ENCODE measurements around the gene TM4SF4.

TM4SF4 gene

DNA sequence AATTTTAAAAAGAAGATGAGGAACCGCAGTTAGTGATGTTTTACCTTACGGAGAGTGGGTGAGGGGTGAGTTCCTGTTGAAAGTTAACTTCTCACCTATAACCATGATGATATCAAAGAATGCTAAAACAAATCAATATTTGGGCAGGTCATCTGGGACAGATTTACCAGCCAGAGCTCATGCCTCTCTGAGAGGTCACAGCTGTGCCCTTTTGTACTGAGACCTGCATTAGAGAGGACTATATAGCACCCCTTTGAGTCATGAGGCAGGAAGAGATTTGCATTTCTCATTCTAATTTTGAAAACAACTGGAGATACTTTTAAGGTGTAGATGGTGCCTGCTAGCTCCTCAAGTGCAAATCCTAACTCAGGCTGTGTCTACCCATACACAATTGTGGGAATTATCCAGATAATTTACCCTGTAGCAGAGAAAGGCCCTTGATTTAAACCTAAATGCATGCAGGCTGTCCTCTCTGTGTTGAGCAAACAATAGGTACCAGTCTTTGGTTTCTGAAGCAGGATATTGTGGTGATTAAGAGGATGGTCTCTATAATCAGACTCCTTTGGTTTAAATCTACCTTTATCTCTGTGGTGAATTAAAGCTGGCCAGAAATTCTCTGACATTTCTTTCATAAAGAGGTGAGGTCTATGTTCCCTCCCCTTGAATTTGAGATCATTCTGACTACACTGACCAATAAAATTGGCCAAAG, 5.8 kb upstream of the TM4SF4 start:
- H3K27me3 ChIP-seq (ENCODE audit: insufficient read depth, low read length): no peaks in the 10 kb centered on the region
- H3K14ac ChIP-seq (ENCODE audit: low read length): no peak overlapping the region
- H2BK12ac ChIP-seq (ENCODE audit: low read length): no peak overlapping the region
- no peak overlapping the region for H4K12ac ChIP-seq (ENCODE audit: low read depth, low read length)
- H2BK5ac ChIP-seq (ENCODE audit: low read depth, low read length, poor library complexity): no peak overlapping the region
- H3K27ac ChIP-seq (ENCODE audit: low read depth, low read length): no peak overlapping the region
- H3K36me3 ChIP-seq (ENCODE audit: control insufficient read depth in 1 of 2, insufficient read depth in 2 of 2, low read length in 2 of 2): no peaks in the 10 kb centered on the region
- no peak overlapping the region for H3K4me2 ChIP-seq (ENCODE audit: low read length)
- H3K9ac ChIP-seq (ENCODE audit: low read length): no peak overlapping the region
- H2AK5ac ChIP-seq (ENCODE audit: low read length): no peak overlapping the region
- H2AFZ ChIP-seq (ENCODE audit: insufficient read depth, low read length, poor library complexity): no peak overlapping the region
- no peak overlapping the region for H2BK120ac ChIP-seq (ENCODE audit: insufficient read depth, low read length, poor library complexity)
- no peaks in the 10 kb centered on the region for H3K79me1 ChIP-seq (ENCODE audit: low read length)
- no peak overlapping the region for H4K8ac ChIP-seq (ENCODE audit: low read depth, low read length)
- WGBS (ENCODE audit: extremely low coverage, insufficient coverage, insufficient read length): no CpG with 5 or more reads among the region's 2 CpGs
- no peak overlapping the region for H3K23ac ChIP-seq (ENCODE audit: low read length)
- no peak overlapping the region for H3K18ac ChIP-seq (ENCODE audit: low read length)
- H3K4me1 ChIP-seq (ENCODE audit: control insufficient read depth in 1 of 2, insufficient read depth in 2 of 2, low read length in 2 of 2): peaks cover 3% of the 10 kb centered on the region in 2 experiments
- no peaks in the 10 kb centered on the region for H3K79me2 ChIP-seq (ENCODE audit: control insufficient read depth, insufficient read depth, low read length, poor library complexity)
- H3K4ac ChIP-seq (ENCODE audit: low read depth, low read length): no peak overlapping the region
- no peak overlapping the region for H3K4me3 ChIP-seq (ENCODE audit: low read depth, low read length)
- H3K9me3 ChIP-seq (ENCODE audit: insufficient read depth, low read depth, low read length): peaks cover 6% of the 10 kb centered on the region
- no peak overlapping the region for H4K91ac ChIP-seq (ENCODE audit: low read depth, low read length)
- DNase-seq: no peak

DNA sequence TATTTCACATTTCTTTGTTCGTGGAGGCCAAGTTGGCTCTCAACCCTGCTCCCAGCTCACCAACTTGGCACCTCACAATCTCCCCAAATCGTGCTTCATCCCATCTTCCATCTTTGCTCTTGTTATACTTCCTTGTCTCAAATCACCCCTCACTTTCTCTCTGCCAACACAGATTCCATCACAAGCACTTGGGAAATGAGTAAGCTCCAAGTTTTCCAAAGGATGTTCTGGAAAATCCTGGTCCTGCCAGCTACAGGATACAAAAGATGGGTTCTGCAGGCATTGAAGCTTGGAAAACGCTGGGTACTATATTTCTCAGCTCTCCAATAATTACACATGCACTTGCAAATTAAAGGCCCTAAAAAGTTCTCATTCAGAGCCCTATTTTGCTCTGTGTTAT, 4.1 kb upstream of the TM4SF4 start:
- no peak overlapping the region for H3K14ac ChIP-seq (ENCODE audit: low read length)
- WGBS (ENCODE audit: extremely low coverage, insufficient coverage, insufficient read length): no CpG with 5 or more reads among the region's 3 CpGs

DNA sequence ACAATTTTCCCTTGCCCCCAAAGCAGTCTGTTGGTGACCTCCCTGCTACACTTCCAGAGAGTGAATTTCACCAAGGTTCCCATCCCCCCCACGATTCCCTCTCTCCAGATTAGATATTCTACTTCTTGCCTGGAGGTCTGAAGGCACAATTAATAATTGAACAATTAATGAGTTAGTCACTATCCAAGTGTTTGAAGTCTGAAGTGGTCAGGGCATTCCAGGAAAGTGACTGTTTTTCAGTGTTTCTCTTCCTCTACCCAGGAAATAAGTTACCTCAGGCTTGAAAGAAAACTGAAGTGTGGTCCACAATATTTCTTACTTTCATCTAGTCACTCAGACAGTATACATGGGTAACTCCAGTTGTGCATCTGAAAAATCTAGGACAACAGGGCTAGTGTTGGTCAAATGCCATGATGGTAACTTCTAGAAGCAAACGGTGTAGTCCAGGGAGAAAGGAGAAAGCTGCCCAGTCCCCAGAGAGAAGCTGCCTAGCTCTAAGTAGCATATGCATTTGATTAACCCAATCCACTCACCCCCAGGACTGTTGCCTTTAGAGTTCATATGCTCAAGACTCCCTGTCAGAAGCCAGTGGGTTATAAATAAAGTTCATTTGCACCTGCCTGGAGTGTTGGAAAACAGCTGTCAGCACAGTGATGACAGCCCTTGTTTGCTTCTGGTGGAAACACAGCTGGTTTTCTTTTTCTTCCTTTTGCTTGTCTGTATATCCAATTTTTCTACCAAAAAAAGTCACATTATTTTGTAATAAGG, 2.3 kb upstream of the TM4SF4 start:
- no peak overlapping the region for H3K4me2 ChIP-seq (ENCODE audit: low read length)
- no peaks in the 10 kb centered on the region for H3K79me1 ChIP-seq (ENCODE audit: low read length)
- no peak overlapping the region for H3K23ac ChIP-seq (ENCODE audit: low read length)
- H3K4me3 ChIP-seq (ENCODE audit: low read depth, low read length): no peak overlapping the region
- no peaks in the 10 kb centered on the region for H3K79me2 ChIP-seq (ENCODE audit: control insufficient read depth, insufficient read depth, low read length, poor library complexity)
- no peak overlapping the region for H4K12ac ChIP-seq (ENCODE audit: low read depth, low read length)
- DNase-seq: no peak
- no peak overlapping the region for H4K8ac ChIP-seq (ENCODE audit: low read depth, low read length)
- H3K36me3 ChIP-seq (ENCODE audit: control insufficient read depth in 1 of 2, insufficient read depth in 2 of 2, low read length in 2 of 2): no peaks in the 10 kb centered on the region
- H2BK5ac ChIP-seq (ENCODE audit: low read depth, low read length, poor library complexity): no peak overlapping the region
- H4K91ac ChIP-seq (ENCODE audit: low read depth, low read length): no peak overlapping the region
- no peak overlapping the region for H3K18ac ChIP-seq (ENCODE audit: low read length)
- no peaks in the 10 kb centered on the region for H3K27me3 ChIP-seq (ENCODE audit: insufficient read depth, low read length)
- H2BK12ac ChIP-seq (ENCODE audit: low read length): no peak overlapping the region
- no peaks in the 10 kb centered on the region for H3K9me3 ChIP-seq (ENCODE audit: insufficient read depth, low read depth, low read length)
- no peak overlapping the region for H2AK5ac ChIP-seq (ENCODE audit: low read length)
- no peak overlapping the region for H2AFZ ChIP-seq (ENCODE audit: insufficient read depth, low read length, poor library complexity)
- H2BK120ac ChIP-seq (ENCODE audit: insufficient read depth, low read length, poor library complexity): no peak overlapping the region
- no peak overlapping the region for H3K4ac ChIP-seq (ENCODE audit: low read depth, low read length)
- H3K27ac ChIP-seq (ENCODE audit: low read depth, low read length): no peak overlapping the region
- H3K9ac ChIP-seq (ENCODE audit: low read length): no peak overlapping the region
- WGBS (ENCODE audit: extremely low coverage, insufficient coverage, insufficient read length): no CpG with 5 or more reads among the region's 2 CpGs
- no peak overlapping the region for H3K14ac ChIP-seq (ENCODE audit: low read length)
- H3K4me1 ChIP-seq (ENCODE audit: control insufficient read depth in 1 of 2, insufficient read depth in 2 of 2, low read length in 2 of 2): no peaks in the 10 kb centered on the region

More for the DNA sequence above, 4.1 kb upstream of the TM4SF4 start:
- Histone ChIP-seq H3K4ac (ENCODE audit: low read depth, low read length) (no peak overlapping the region), H2AK5ac (ENCODE audit: low read length) (no peak overlapping the region), H3K4me1 (ENCODE audit: control insufficient read depth in 1 of 2, insufficient read depth in 2 of 2, low read length in 2 of 2) (peaks cover 3% of the 10 kb centered on the region in 2 experiments), H2BK12ac (ENCODE audit: low read length) (no peak overlapping the region), H3K23ac (ENCODE audit: low read length) (no peak overlapping the region), H3K9me3 (ENCODE audit: insufficient read depth, low read depth, low read length) (no peaks in the 10 kb centered on the region), H3K27me3 (ENCODE audit: insufficient read depth, low read length) (no peaks in the 10 kb centered on the region), H2BK120ac (ENCODE audit: insufficient read depth, low read length, poor library complexity) (no peak overlapping the region), H3K27ac (ENCODE audit: low read depth, low read length) (no peak overlapping the region), H3K18ac (ENCODE audit: low read length) (no peak overlapping the region), H3K79me2 (ENCODE audit: control insufficient read depth, insufficient read depth, low read length, poor library complexity) (no peaks in the 10 kb centered on the region), H4K91ac (ENCODE audit: low read depth, low read length) (no peak overlapping the region), H3K79me1 (ENCODE audit: low read length) (no peaks in the 10 kb centered on the region), H3K9ac (ENCODE audit: low read length) (no peak overlapping the region), H3K36me3 (ENCODE audit: control insufficient read depth in 1 of 2, insufficient read depth in 2 of 2, low read length in 2 of 2) (no peaks in the 10 kb centered on the region), H2BK5ac (ENCODE audit: low read depth, low read length, poor library complexity) (no peak overlapping the region), H4K8ac (ENCODE audit: low read depth, low read length) (no peak overlapping the region), H2AFZ (ENCODE audit: insufficient read depth, low read length, poor library complexity) (no peak overlapping the region), H3K4me3 (ENCODE audit: low read depth, low read length) (no peak overlapping the region), H3K4me2 (ENCODE audit: low read length) (no peak overlapping the region), H4K12ac (ENCODE audit: low read depth, low read length) (no peak overlapping the region)
- DNase-seq: no peak

DNA sequence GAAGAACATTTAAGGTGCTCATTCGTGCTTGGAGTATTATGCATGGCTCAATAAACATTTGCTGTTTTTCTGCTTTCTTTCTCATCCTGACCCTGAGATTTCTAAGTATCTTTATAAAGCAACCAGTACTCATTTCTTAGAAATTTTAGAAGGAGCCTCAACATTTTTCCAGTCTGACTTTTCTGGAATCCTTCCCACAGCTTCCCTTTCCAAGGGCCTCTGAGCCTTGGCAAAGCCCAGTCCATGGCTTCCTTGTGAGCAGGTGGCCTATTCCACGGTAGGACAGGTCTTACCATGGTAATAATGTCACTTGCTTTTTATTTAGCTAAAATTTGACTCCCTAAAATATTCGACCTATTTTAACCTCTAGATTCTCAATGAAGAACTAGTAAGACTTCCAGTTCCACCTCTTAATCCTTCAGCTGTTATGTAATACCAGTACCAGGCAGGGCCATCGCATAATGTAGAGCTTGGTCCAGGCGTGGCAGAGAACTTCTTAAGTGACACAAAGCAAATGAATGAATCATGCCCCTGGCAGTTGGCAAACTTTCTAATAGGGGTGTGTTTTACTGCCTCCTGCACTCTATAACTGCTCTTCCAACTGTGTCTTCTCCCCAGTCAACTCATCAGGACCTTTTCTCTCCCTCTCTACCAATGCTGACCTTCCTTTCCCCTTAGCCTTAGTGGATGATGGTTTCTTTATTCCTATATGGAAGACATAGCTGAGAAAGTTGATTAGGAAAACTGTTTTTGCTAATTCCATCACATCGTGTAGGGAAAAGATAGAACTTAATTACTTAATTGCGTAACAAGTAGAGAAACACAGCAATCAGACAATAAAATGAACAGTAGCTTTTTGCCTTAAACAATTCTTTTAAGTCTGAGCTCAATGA, 894 bp upstream of the TM4SF4 start:
- no peaks in the 10 kb centered on the region for H3K27me3 ChIP-seq (ENCODE audit: insufficient read depth, low read length)
- no peak overlapping the region for H4K12ac ChIP-seq (ENCODE audit: low read depth, low read length)
- no peak overlapping the region for H2AK5ac ChIP-seq (ENCODE audit: low read length)
- no CpG with 5 or more reads among the region's 7 CpGs for WGBS (ENCODE audit: extremely low coverage, insufficient coverage, insufficient read length)
- no peak overlapping the region for H3K14ac ChIP-seq (ENCODE audit: low read length)
- H3K23ac ChIP-seq (ENCODE audit: low read length): no peak overlapping the region
- no peaks in the 10 kb centered on the region for H3K79me2 ChIP-seq (ENCODE audit: control insufficient read depth, insufficient read depth, low read length, poor library complexity)
- no peak for DNase-seq
- H3K4me2 ChIP-seq (ENCODE audit: low read length): no peak overlapping the region
- no peak overlapping the region for H4K91ac ChIP-seq (ENCODE audit: low read depth, low read length)
- H3K4ac ChIP-seq (ENCODE audit: low read depth, low read length): no peak overlapping the region
- H2BK5ac ChIP-seq (ENCODE audit: low read depth, low read length, poor library complexity): no peak overlapping the region
- H2BK12ac ChIP-seq (ENCODE audit: low read length): no peak overlapping the region
- no peaks in the 10 kb centered on the region for H3K9me3 ChIP-seq (ENCODE audit: insufficient read depth, low read depth, low read length)
- H3K27ac ChIP-seq (ENCODE audit: low read depth, low read length): no peak overlapping the region
- no peak overlapping the region for H3K4me3 ChIP-seq (ENCODE audit: low read depth, low read length)
- H4K8ac ChIP-seq (ENCODE audit: low read depth, low read length): no peak overlapping the region
- no peaks in the 10 kb centered on the region for H3K36me3 ChIP-seq (ENCODE audit: control insufficient read depth in 1 of 2, insufficient read depth in 2 of 2, low read length in 2 of 2)
- no peak overlapping the region for H2AFZ ChIP-seq (ENCODE audit: insufficient read depth, low read length, poor library complexity)
- no peak overlapping the region for H2BK120ac ChIP-seq (ENCODE audit: insufficient read depth, low read length, poor library complexity)
- no peaks in the 10 kb centered on the region for H3K79me1 ChIP-seq (ENCODE audit: low read length)
- no peaks in the 10 kb centered on the region for H3K4me1 ChIP-seq (ENCODE audit: control insufficient read depth in 1 of 2, insufficient read depth in 2 of 2, low read length in 2 of 2)
- no peak overlapping the region for H3K18ac ChIP-seq (ENCODE audit: low read length)
- H3K9ac ChIP-seq (ENCODE audit: low read length): no peak overlapping the region

Data from trophoblast cell (in vitro differentiated cells and primary cell).